ENCODE data around the gene TBX19. TPM values are rescaled to one million over a fixed set of nuclear protein-coding genes. Genes with fewer than 3 reads are reported as not detected.
A peak's percentile ranks its signal among the peaks of the same experiment; 100 is the strongest.
"Not testable (repeated sequence)": the region's sequence is repeated elsewhere in the genome, so short reads cannot be mapped to it uniquely, and the experiment has no call there.

Gene TBX19
- total RNA-seq, 4 donors from 2014 or later: 0.45 to 2.8 (median 1.4) TPM

- H3K36me3 ChIP-seq: no peaks in the 10 kb centered on the region
- no peaks in the 10 kb centered on the region for H3K27me3 ChIP-seq
- ATAC-seq: no peak
- H3K4me1 ChIP-seq: peaks cover 0 to 18% (median 0%) of the 10 kb centered on the region in 3 donors
- 53 to 57% methylated on average over 7 to 8 of the region's 8 CpGs for WGBS, 2 donors (ENCODE audit: low coverage in 1 of 2)
- H3K9me3 ChIP-seq: no peaks in the 10 kb centered on the region
- no peak overlapping the region for H3K27ac ChIP-seq
- H3K4me3 ChIP-seq: peak overlapping the region; percentile 26 to 36
- no peak for TF ChIP-seq CTCF (IDR thresholded peaks at IDR 0.05)
- no peak for TF ChIP-seq POLR2A (IDR thresholded peaks at IDR 0.05)
- TF ChIP-seq POLR2AphosphoS5 (IDR thresholded peaks at IDR 0.05): no peak
- no peak for TF ChIP-seq EP300 (IDR thresholded peaks at IDR 0.05)
Observed at GRCh38 chr1:168348146-168348709, 67.6 kb downstream of the TBX19 start.

- H3K27ac ChIP-seq, ATAC-seq, H3K36me3 ChIP-seq, H3K4me1 ChIP-seq, H3K27me3 ChIP-seq, H3K4me3 ChIP-seq, H3K9me3 ChIP-seq: not testable (repeated sequence)
- 100% methylated on average over 1 to 3 of the region's 36 CpGs for WGBS, 2 donors (ENCODE audit: low coverage in 1 of 2)
Observed at GRCh38 chr1:168354335-168355269, 73.9 kb downstream of the TBX19 start.

- Histone ChIP-seq H3K4me3 (no peak overlapping the region), H3K27me3 (no peaks in the 10 kb centered on the region), H3K36me3 (no peaks in the 10 kb centered on the region), H3K4me1 (no peaks in the 10 kb centered on the region), H3K9me3 (no peaks in the 10 kb centered on the region), H3K27ac (no peak overlapping the region)
- ATAC-seq: peak; percentile 43
- 54 to 75% methylated on average over 6 of the region's 7 CpGs for WGBS, 2 donors (ENCODE audit: low coverage in 1 of 2)
- no peak for TF ChIP-seq POLR2AphosphoS5 (IDR thresholded peaks at IDR 0.05)
Observed at GRCh38 chr1:168360151-168361021, 79.7 kb downstream of the TBX19 start.

- TF ChIP-seq EP300 (IDR thresholded peaks at IDR 0.05) (no peak), POLR2AphosphoS5 (IDR thresholded peaks at IDR 0.05) (no peak), POLR2A (IDR thresholded peaks at IDR 0.05) (no peak), CTCF (IDR thresholded peaks at IDR 0.05) (no peak)
- Histone ChIP-seq H3K36me3 (no peaks in the 10 kb centered on the region), H3K4me3 (no peak overlapping the region), H3K9me3 (no peaks in the 10 kb centered on the region), H3K4me1 (no peaks in the 10 kb centered on the region), H3K27me3 (no peaks in the 10 kb centered on the region), H3K27ac (no peak overlapping the region)
- 60 to 66% methylated on average over 2 of the region's 2 CpGs for WGBS, 2 donors (ENCODE audit: low coverage in 1 of 2)
- no peak for ATAC-seq
Observed at GRCh38 chr1:168361252-168361651, 80.6 kb downstream of the TBX19 start.

GRCh38 chr1:168362991-168363390 is 82.3 kb downstream of the TBX19 start:
- Histone ChIP-seq H3K27me3 (no peaks in the 10 kb centered on the region), H3K27ac (no peak overlapping the region), H3K4me3 (no peak overlapping the region), H3K36me3 (no peaks in the 10 kb centered on the region), H3K4me1 (no peaks in the 10 kb centered on the region), H3K9me3 (no peaks in the 10 kb centered on the region)
- peak; percentile 16 for ATAC-seq
- 55 to 64% methylated on average over 3 to 4 of the region's 4 CpGs for WGBS, 2 donors (ENCODE audit: low coverage in 1 of 2)
- TF ChIP-seq EP300 (IDR thresholded peaks at IDR 0.05) (no peak), POLR2AphosphoS5 (IDR thresholded peaks at IDR 0.05) (no peak), POLR2A (IDR thresholded peaks at IDR 0.05) (no peak), CTCF (IDR thresholded peaks at IDR 0.05) (no peak)

Small RNAs within 50 kb of the gene (small RNA-seq; reads per million reads assigned to genes)
- 0 reads per million in 4 donors for gene RNU6-1310P

Other genes starting within 250 kb of the TBX19 start
- gene GPR161, start 143.9 kb upstream of the TBX19 start, total RNA-seq: 10 to 100 TPM; 17.4 to 36.9 (median 20.1) TPM
- 10 to 100 TPM; 16.7 to 34.9 (median 23.5) TPM for gene TIPRL, start 101.9 kb upstream of the TBX19 start, total RNA-seq
- 10 to 100 TPM; 35.0 to 37.1 (median 36.6) TPM for gene SFT2D2, start 54.9 kb upstream of the TBX19 start, total RNA-seq

All from gastroesophageal sphincter (tissue), 4 donors.